ENCODE measurements around the gene CD300LD.
"Not testable (repeated sequence)": the region's sequence is repeated elsewhere in the genome, so short reads cannot be mapped to it uniquely, and the experiment has no call there.

The CD300LD gene

GRCh38 chr17:74592087-74592990 lies at the start of gene CD300LD:
Gene CD300LD (minus strand): TSS chr17:74592283. CDS start chr17:74592202, 81 bp downstream.
- no peak for DNase-seq

DNA sequence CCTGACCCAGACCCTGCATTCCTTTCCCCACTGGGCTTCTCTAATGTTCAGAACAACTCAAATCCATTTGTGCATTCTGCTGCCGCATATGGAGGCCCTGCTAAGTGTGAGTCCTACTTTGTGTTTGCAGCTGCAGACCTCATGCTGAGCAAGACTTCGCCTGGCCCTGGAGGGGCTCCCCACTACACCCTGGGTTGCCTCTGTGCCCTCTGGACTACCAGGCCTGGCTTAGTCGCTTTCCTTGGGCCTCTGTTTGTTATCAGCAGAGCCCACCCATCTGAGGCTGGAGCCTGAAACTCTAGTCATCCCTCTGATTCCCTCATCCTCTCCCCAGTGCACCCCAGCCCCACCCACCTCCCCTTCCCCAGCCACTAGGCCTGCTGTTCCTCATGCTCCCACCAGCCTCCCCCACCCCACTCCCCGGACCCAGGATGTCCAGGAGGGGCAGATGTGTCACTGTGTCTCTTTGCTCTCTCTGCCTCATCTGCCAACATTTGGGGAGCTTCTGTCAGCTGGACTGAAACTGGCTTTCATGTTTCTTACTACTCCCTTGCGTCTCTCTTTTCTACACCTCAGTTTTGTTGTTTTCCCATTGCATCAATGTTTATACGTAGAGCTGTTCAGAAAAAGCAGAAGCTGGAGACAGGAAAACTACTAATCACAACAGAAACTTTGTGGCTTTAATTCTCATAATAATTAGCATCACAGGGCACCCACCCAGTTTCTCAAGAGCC lies 49.3 kb upstream of the CD300LD start:
- DNase-seq, result no peak

DNA sequence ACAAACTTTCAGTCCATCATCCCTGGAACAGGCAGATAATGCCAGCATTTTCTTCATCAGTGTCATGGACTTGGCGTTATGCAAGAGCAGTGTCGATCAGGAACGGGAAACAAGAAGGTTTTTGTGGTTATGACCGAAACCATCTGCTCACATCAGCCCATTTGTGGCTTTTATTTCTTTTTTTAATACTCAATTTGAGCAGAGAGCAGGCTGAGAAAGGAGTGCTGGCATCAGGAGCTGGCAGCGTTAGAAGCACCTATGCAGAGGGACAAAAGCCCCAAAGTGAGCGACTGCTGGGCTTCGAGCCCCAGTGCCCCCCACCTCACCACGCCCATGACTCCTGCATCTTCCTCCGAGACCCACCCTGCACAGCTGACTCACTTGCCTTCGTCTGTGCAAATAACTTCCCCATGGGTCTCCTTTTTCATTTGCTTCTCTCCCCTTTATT lies 47.6 kb upstream of the CD300LD start:
- no peak for DNase-seq

- DNase-seq, result no peak
Observed at GRCh38 chr17:74637926-74638325, 45.8 kb upstream of the CD300LD start.

GRCh38 chr17:74637265-74637664 lies 45.2 kb upstream of the CD300LD start:
- DNase-seq, result no peak

DNA sequence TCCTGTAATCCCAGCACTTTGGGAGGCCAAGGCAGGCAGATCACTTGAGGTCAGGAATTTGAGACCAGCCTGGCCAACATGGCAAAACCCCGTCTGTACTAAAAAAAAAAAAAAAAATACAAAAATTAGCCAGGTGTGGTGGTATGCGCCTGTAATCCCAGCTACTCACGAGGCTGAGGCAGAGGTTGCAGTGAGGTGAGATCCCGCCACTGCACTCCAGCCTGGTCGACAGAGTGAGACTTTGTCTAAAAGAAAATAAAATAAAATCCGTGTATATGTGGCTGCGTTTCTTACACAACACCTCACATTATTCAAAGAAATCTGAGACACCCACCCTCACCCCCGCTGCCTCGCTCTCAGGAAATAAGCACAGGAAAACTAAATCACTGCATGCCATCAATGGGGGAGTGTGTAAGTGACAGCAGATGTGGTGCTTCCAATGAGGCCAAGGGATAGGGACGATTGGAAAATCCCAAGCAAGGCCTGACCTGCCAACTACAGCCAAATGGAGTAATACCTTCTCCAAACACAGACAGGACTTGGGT lies 44.5 kb upstream of the CD300LD start:
- not testable (repeated sequence) for DNase-seq

DNA sequence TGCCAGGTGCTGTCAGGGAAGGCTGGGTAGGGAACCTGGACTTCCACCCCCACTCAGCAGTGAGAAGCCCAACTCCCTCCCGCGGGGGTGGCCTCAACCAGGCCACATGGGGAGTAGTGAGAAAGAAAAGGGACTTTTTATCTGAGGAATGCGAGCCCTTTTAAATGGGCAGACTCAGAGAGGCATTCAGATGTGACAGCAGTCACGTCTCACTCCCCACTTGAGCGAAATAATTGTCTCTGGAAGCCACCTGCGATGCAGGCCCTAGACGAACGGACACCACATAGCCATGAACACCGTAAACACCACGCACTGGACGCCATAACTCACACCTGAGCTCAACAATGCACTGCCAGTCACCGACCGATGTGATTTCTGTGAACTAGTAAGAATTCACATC lies 43.3 kb upstream of the CD300LD start:
- DNase-seq, result no peak

- DNase-seq, result no peak
Observed at GRCh38 chr17:74633326-74633725, 41.2 kb upstream of the CD300LD start.

DNA sequence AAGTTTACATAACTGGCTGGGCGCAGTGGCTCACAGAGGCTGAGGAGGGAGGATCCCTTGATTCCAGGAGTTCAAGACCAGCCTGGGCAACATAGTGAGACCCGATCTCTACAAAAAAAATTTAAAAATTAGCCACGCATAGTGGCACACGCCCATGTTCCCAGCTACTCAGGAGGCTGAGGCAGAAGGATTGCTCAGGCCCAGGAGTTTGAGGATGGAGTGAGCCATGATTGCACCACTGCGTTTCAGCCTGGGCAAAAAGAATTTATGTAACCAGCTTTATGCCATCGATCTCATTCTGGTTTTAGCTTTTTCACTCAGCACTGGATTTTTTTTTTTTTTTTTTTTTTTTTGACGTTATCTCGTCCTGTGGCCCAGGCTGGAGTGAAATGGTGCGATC lies 40.5 kb upstream of the CD300LD start:
- DNase-seq, result no peak

- DNase-seq, result no peak
Observed at GRCh38 chr17:74631468-74632450, 39.7 kb upstream of the CD300LD start.

GRCh38 chr17:74630251-74630650 lies 38.2 kb upstream of the CD300LD start:
- not testable (repeated sequence) for DNase-seq

DNA sequence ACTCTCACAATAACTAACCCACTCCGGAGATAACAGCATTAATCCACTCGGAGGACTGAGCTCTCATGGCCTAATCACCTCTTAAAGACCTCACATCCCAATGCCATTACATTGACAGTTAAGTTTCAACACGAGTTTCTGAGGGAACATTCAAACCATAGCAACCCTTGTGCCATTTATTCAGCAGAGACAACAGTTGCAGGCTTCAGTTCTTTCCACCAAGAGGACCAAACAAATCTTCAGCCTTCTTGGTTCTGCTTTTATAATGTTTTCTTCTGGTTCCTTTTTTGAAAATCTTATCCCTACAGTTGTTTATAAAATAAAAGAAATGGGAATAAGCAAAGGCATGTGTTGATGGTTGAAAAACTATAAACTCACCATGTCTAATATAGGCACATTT lies 33.6 kb upstream of the CD300LD start:
- DNase-seq, result no peak

- no peak for DNase-seq
Observed at GRCh38 chr17:74624131-74624530, 32.0 kb upstream of the CD300LD start.

DNA sequence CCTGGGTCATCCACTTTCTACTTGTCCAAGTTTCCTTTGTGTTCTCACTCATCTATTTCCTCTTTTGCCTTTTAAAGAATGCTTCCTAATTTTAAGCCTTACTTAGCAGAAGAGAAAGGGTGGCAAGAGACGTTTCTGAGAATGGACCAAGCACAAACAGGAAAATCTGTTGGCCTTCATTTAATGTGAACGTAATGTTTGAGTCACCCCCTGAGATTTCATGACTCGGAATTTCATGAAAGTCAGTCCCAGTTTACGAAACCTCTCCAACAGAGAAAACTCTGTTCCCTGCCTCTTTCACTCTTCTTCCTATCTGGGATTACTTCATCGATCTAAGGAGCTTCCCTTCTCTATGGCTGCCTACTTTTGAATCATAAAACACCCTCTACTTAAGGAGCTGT lies 31.6 kb upstream of the CD300LD start, which contains the start of gene CD300E:
CD300E (minus strand) TSS at position 46 of the 401 bp plus-strand sequence. CDS start 117 bp downstream, outside the sequence.
- DNase-seq, result no peak

DNA sequence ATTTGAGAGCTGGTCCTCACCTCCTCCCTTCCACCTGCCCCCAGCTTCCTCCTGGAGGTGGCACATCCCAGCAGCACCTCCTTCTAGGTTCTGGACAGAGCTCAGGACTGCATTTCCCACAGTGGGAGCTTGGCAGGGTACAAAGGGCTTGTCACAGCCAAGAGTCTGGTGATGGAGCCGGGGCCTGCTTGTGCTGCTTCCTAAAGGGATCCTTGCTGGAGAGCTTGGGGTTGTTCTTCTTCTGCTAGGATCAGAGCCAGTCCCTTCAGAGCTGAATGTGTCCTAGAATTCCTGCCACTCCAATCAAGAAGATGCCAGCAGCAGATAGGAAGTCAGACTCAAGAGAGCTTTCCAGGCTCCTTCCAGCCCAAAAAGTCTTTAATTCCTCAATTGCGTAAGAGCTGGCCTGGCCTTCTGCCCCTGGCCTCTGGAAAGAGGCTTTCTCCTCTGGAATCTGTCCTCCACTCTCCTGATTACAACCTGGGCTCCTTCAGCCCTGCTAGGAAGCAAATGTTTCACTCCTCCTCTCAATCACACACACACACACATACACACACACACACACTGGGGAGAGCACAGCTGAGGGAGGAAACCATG lies 27.1 kb upstream of the CD300LD start:
- no peak for DNase-seq

DNA sequence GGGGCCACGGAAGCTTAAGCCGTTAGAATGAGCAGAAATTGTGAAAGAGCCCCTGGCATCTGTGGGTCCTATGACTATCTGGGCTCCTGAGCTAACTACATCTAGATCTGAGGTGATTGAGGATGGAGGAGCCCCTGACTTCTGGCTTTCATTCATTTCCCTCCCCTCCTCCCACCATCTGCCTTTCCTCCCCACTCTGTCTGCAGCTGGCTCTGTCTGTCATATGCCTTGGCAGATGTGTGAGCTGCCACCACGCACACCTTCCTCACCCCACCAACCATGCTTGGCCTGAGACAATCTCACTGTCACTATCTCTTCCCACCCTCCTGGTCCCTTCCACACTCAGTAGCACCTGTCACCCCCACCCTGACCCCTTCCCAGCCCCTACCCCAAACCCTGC lies 26.4 kb upstream of the CD300LD start:
- DNase-seq, result no peak

DNA sequence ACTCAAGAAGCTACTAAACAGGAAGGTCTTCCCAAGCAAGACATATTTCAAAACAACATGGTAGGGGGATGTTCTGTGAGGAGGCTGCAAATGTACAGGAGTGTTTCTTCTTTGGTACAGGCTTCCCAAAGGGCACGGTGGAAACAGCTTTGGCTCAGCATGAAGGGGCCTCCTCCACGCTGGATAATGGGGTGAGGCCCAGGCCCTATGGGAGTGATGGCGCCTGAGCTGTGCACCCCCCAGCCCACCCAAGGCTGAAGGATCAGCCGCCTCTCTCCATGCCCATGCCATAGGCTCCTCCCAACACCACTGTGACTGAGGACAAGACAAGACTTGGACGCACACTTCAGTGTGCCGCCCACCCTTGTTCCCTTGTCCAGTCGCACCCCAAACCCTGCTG lies 24.6 kb upstream of the CD300LD start:
- DNase-seq, result no peak

DNA sequence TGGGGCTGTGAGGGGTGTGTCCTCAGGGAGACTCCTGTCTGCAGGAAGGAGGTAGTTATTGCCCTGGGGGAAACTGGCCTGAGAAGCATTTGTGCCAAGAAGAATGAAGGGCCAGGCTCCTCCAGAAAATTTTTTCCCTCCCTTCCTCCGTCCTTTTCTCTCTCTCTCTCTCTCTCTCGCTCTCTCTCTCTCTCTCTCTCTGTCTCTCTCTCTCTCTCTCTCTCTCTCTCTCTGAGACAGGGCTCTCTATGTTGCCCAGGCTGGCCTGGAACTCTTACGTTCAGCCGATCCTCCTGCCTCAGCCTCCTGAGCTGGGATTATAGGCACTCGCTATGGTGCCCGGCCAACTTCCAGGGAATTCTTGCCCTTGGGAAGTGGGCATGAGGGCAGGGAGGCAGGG lies 20.0 kb upstream of the CD300LD start:
- DNase-seq, result no peak

GRCh38 chr17:74610108-74610507 lies 18.0 kb upstream of the CD300LD start:
- no peak for DNase-seq

GRCh38 chr17:74608511-74608910 lies 16.4 kb upstream of the CD300LD start:
- DNase-seq, result no peak

DNA sequence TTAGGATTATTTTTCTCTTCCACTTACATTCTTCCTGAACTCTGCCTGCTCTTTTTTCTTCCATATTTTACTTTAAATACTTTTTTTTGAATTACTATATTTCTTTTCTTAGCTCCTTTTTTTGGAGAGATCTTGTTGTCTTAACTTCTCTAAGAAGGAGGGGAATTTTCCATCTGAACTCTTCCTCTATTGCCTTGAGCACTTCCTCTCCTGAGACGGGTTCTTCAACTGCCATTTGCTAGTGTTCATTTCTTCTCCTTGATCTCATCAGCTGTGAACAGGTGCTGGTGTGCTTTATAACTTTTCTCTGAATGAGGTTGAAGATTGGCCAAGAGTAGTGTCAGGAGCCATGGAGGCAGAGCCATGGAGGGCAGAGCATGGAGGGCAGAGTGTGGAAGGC lies 15.1 kb upstream of the CD300LD start:
- DNase-seq, result no peak

DNA sequence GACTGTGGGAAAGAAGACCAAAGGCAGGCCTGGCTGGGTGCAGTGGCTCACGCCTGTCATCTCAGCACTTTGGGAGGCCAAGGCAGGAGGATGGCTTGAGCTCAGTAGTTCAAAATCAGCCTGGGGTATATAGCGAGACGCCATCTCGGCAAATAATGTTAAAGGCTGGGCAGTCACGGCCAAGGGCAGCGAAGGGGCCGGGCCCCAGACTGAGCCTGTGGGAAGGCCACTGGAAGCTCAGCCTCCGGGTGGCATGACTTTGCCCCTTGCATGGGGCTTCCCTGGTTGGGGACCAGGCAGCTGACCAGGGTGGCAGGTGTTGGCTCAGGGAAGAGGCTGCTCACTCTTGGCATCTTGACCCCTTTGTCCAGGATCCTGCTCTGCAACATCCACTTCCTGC lies 14.0 kb upstream of the CD300LD start:
- no peak for DNase-seq

All from NCI-H446 (cell line).